GM21786 (cell line): ENCODE results near the gene DNAH2.
"Not testable (repeated sequence)": the region's sequence is repeated elsewhere in the genome, so short reads cannot be mapped to it uniquely, and the experiment has no call there.

Source experiments
- ATAC-seq: cut with Tn5 transposase; IDR thresholded peaks from one replicate; pipeline ENCODE4 v1.9.1; 2021; ENCODE audit not compliant: unreplicated experiment

The DNAH2 gene

GRCh38 chr17:7769854-7770253 lies 52.3 kb downstream of the DNAH2 start:
- no peak for ATAC-seq

- ATAC-seq, result no peak
Measured at GRCh38 chr17:7774055-7774521, 56.5 kb downstream of the DNAH2 start.

GRCh38 chr17:7775051-7775450 lies 57.5 kb downstream of the DNAH2 start:
- ATAC-seq, result no peak

- ATAC-seq, result no peak
Measured at GRCh38 chr17:7777017-7777416, 59.5 kb downstream of the DNAH2 start.

- no peak for ATAC-seq
Measured at GRCh38 chr17:7780736-7781135, 63.2 kb downstream of the DNAH2 start.

- ATAC-seq, result no peak
Measured at GRCh38 chr17:7781429-7781828, 63.9 kb downstream of the DNAH2 start.

- ATAC-seq, result no peak
Measured at GRCh38 chr17:7782240-7782639, 64.7 kb downstream of the DNAH2 start.

- ATAC-seq, result no peak
Measured at GRCh38 chr17:7786866-7787265, 69.3 kb downstream of the DNAH2 start.

GRCh38 chr17:7789131-7789530 lies 71.6 kb downstream of the DNAH2 start:
- no peak for ATAC-seq

- ATAC-seq, result no peak
Measured at GRCh38 chr17:7790150-7790549, 72.6 kb downstream of the DNAH2 start.

GRCh38 chr17:7792611-7793010 lies 75.1 kb downstream of the DNAH2 start:
- no peak for ATAC-seq

- no peak for ATAC-seq
Measured at GRCh38 chr17:7794075-7794663, 76.6 kb downstream of the DNAH2 start.

- no peak for ATAC-seq
Measured at GRCh38 chr17:7797976-7798375, 80.4 kb downstream of the DNAH2 start.

GRCh38 chr17:7798839-7799238 lies 81.3 kb downstream of the DNAH2 start:
- ATAC-seq, result no peak

GRCh38 chr17:7803981-7804380 lies 86.4 kb downstream of the DNAH2 start:
- no peak for ATAC-seq

GRCh38 chr17:7806587-7806986 lies 89.0 kb downstream of the DNAH2 start:
- no peak for ATAC-seq

- no peak for ATAC-seq
Measured at GRCh38 chr17:7807206-7807605, 89.7 kb downstream of the DNAH2 start.

GRCh38 chr17:7809086-7809790 lies 91.7 kb downstream of the DNAH2 start:
- no peak for ATAC-seq

GRCh38 chr17:7809791-7810343 lies 92.3 kb downstream of the DNAH2 start:
- ATAC-seq, result not testable (repeated sequence)

- ATAC-seq, result no peak
Measured at GRCh38 chr17:7811251-7811650, 93.7 kb downstream of the DNAH2 start.

GRCh38 chr17:7814969-7815368 lies 97.4 kb downstream of the DNAH2 start:
- no peak for ATAC-seq

GRCh38 chr17:7816926-7817642 lies 99.5 kb downstream of the DNAH2 start:
- ATAC-seq, result no peak
